Body of pancreas (tissue), 4 donors: ENCODE measurements around the gene GIMD1. TPM values are rescaled to one million over a fixed set of nuclear protein-coding genes. Genes with fewer than 3 reads are reported as not detected.

Experiments used
- ATAC-seq: fragments of 150-250 bp; one replicate; pipeline ENCODE4 v1.9.1; 2016
- DNase-seq, 4 donors: peaks; one replicate each; pipeline ENCODE4 v3.0.0-alpha.2; 2019
- H3K27ac ChIP-seq, 4 donors: fragments of 200-600 bp; sonication (generic); 1 replicate in 3 of 4; 2 replicates in 1 of 4; pipeline versions ENCODE4 v1.5.1 to v1.6.1; 2016 to 2019; ENCODE audit warnings: mild to moderate bottlenecking in 1 of 4, mixed read lengths in 1 of 4, moderate library complexity in 1 of 4
- H3K27me3 ChIP-seq, 2 donors: fragments of 200-600 bp; sonication (generic); one replicate each; pipeline ENCODE4 v1.6.0; 2016; ENCODE audit warnings: mild to moderate bottlenecking in 1 of 2
- H3K36me3 ChIP-seq, 2 donors: fragments of 200-600 bp; sonication (generic); replicated peaks in 1 of 2; 2 replicates each; pipeline ENCODE4 v1.5.1; 2016; ENCODE audit warnings: low read depth in 2 of 2; ENCODE audit not compliant: insufficient read depth in 1 of 2
- H3K4me1 ChIP-seq: fragments of 200-600 bp; sonication (generic); one replicate; pipeline ENCODE4 v1.6.0; 2016
- H3K4me3 ChIP-seq, 2 donors: fragments of 200-600 bp; sonication (generic); 1 replicate in 1 of 2; 2 replicates in 1 of 2; pipeline ENCODE4 v1.5.1; 2016 to 2019
- H3K9me3 ChIP-seq, 3 donors: fragments of 200-600 bp; sonication (generic); 1 replicate in 2 of 3; 2 replicates in 1 of 3; pipeline ENCODE4 v1.5.1; 2016
- CTCF ChIP-seq, 7 experiments: fragments of 450-650 bp in 4 of 7; fragments of 200-600 bp in 3 of 7; sonication (generic) in 3 of 7; IDR thresholded peaks; one replicate each; pipeline ENCODE4 v1.5.1; 2016 to 2019; ENCODE audit warnings: antibody characterized with exemption in 7 of 7
- POLR2A ChIP-seq, 3 donors: fragments of 450-650 bp; IDR thresholded peaks; one replicate each; pipeline ENCODE4 v1.6.1; 2016; ENCODE audit warnings: antibody characterized with exemption in 3 of 3, mild to moderate bottlenecking in 2 of 3
- WGBS, 2 donors: methylation state at CpG; one replicate each; pipeline ENCODE4 v1.1.5; 2017; 5-methylcytosine and 5-hydroxymethylcytosine counted together
- intact Hi-C: fragments of 100-400 bp; cut with DNase I; formaldehyde crosslinking; loops from one replicate; pipeline ENCODE4 v1.15.1; 2023
- total RNA-seq, 2 donors: library from RNA; depleted of rRNA; stranded (reverse); fragments of >200 nt; gene quantifications; one replicate each; pipeline ENCODE4 v1.1.0, GENCODE V29; 2016

GIMD1 gene
- total RNA-seq, 2 donors from 2014 or later = not detected

DNA sequence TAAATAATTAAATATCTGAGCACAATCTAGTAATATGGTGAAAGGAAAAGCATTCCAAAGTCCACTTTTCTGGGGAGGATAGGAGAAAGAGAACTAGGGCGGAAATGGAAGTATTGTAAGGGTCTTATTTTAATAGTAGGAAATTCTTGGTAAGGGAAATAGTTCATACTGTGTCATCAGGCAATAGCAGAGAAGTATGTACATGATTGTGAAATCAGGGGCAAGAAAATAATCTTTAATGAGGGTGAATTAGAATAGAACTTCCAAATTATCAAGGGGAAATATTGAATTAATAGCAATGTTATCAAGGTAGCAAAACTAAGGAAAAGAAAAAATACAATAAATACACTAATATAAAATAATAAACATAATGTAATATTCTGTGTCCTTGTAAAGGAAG lies 14.8 kb downstream of the GIMD1 start:
- intact Hi-C loops = no loop called here
- no peaks in the 10 kb centered on the region for H3K4me1 ChIP-seq
- H3K4me3 ChIP-seq = no peak overlapping the region
- DNase-seq (no peak), ATAC-seq (no peak)
- H3K27me3 ChIP-seq = no peaks in the 10 kb centered on the region
- TF ChIP-seq POLR2A (IDR thresholded peaks at IDR 0.05) (no peak), CTCF (IDR thresholded peaks at IDR 0.05) (no peak)
- 88 to 93% methylated on average over 1 of the region's 1 CpG for WGBS, 2 donors
- no peaks in the 10 kb centered on the region for H3K36me3 ChIP-seq
- no peaks in the 10 kb centered on the region for H3K9me3 ChIP-seq
- no peak overlapping the region for H3K27ac ChIP-seq

GRCh38 chr4:106351016-106351415 lies 17.6 kb downstream of the GIMD1 start:
- H3K27me3 ChIP-seq = no peaks in the 10 kb centered on the region
- H3K27ac ChIP-seq = no peak overlapping the region
- DNase-seq = no peak
- H3K4me1 ChIP-seq = no peaks in the 10 kb centered on the region
- intact Hi-C loops = no loop called here
- no peak for ATAC-seq
- no peak for TF ChIP-seq CTCF (IDR thresholded peaks at IDR 0.05)
- no peak for TF ChIP-seq POLR2A (IDR thresholded peaks at IDR 0.05)
- peaks cover 0 to 6% of the 10 kb centered on the region in 2 donors for H3K36me3 ChIP-seq
- no peaks in the 10 kb centered on the region for H3K9me3 ChIP-seq
- no peak overlapping the region for H3K4me3 ChIP-seq

DNA sequence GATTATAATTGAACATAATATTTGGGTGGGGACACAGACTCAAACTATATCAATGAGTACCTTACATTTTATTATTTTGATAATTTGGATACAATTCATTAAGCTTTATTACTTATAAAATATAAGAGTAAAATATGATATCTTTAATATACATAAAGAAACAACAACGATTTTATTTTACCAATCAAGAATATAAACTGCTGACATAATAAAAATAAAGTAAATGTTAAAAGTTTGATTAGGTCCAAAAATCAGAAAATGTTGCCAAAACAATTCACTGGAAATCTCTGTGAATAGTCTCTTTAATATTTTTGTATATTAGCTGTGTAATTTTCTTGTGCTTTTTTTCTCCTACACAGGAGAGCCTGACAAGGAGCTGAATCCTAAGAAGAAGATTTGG lies 21.4 kb downstream of the GIMD1 start:
- H3K36me3 ChIP-seq = peaks cover 0 to 6% of the 10 kb centered on the region in 2 donors
- intact Hi-C loops = no loop called here
- no peak for DNase-seq

GRCh38 chr4:106344647-106344970 lies 24.0 kb downstream of the GIMD1 start:
- intact Hi-C loops = no loop called here
- TF ChIP-seq POLR2A (IDR thresholded peaks at IDR 0.05) = no peak
- TF ChIP-seq CTCF (IDR thresholded peaks at IDR 0.05) = no peak
- Histone ChIP-seq H3K9me3 (no peaks in the 10 kb centered on the region), H3K4me1 (no peaks in the 10 kb centered on the region), H3K27me3 (no peaks in the 10 kb centered on the region), H3K27ac (no peak overlapping the region), H3K36me3 (peaks cover 0 to 6% of the 10 kb centered on the region in 2 donors), H3K4me3 (no peak overlapping the region)
- DNase-seq (no peak), ATAC-seq (no peak)
- WGBS, 2 donors = 86 to 92% methylated on average over 1 of the region's 1 CpG

More for the DNA sequence above, 21.4 kb downstream of the GIMD1 start:
- TF ChIP-seq CTCF (IDR thresholded peaks at IDR 0.05) = no peak
- TF ChIP-seq POLR2A (IDR thresholded peaks at IDR 0.05) = no peak
- H3K4me1 ChIP-seq = no peaks in the 10 kb centered on the region
- H3K4me3 ChIP-seq = no peak overlapping the region
- WGBS, 2 donors = 83% methylated on average over 1 of the region's 1 CpG
- no peaks in the 10 kb centered on the region for H3K9me3 ChIP-seq
- H3K27ac ChIP-seq = no peak overlapping the region
- ATAC-seq = no peak
- no peaks in the 10 kb centered on the region for H3K27me3 ChIP-seq

- no peak overlapping the region for H3K27ac ChIP-seq
- H3K9me3 ChIP-seq = no peaks in the 10 kb centered on the region
- no peak for TF ChIP-seq CTCF (IDR thresholded peaks at IDR 0.05)
- TF ChIP-seq POLR2A (IDR thresholded peaks at IDR 0.05) = no peak
- 91 to 93% methylated on average over 2 of the region's 2 CpGs for WGBS, 2 donors
- H3K36me3 ChIP-seq = peaks cover 0 to 6% of the 10 kb centered on the region in 2 donors
- ATAC-seq (no peak), DNase-seq (no peak)
- no peaks in the 10 kb centered on the region for H3K27me3 ChIP-seq
- H3K4me1 ChIP-seq = no peaks in the 10 kb centered on the region
- intact Hi-C loops = no loop called here
- no peak overlapping the region for H3K4me3 ChIP-seq
Measured at GRCh38 chr4:106343865-106344646, 24.5 kb downstream of the GIMD1 start.
